Astrocyte (in vitro differentiated cells and primary cell): ENCODE measurements around the gene HDAC8.

Experiments used
- CTCF ChIP-seq: IDR thresholded peaks from 2 replicates; pipeline ENCODE4 v1.5.1; 2011; ENCODE audit warnings: low read depth, mild to moderate bottlenecking, inconsistent platforms, low read length, moderate library complexity; ENCODE audit not compliant: insufficient read depth
- EZH2 ChIP-seq: IDR thresholded peaks from 2 replicates; pipeline ENCODE4 v1.6.1; 2012; ENCODE audit warnings: mild to moderate bottlenecking, low read length, inconsistent platforms; ENCODE audit not compliant: insufficient read depth

GRCh38 chrX:72470117-72470516 is 102.5 kb downstream of the HDAC8 start:
- TF ChIP-seq CTCF = no peak
- TF ChIP-seq EZH2 = no peak
